GM12878 (cell line): ENCODE data around the gene PXT1. TPM values are rescaled to one million over a fixed set of nuclear protein-coding genes. Genes with fewer than 3 reads are reported as not detected.

Experiments used
- ATAC-seq: fragments of 200-7000 bp; cut with Tn5 transposase; 3 replicates; pipeline ENCODE4 v1.9.1; 2020; ENCODE audit warnings: mild to moderate bottlenecking, moderate library complexity
- BruUV-seq: library from RNA; stranded (reverse); fragments of 400-500 nt; replicated peaks from 2 replicates; lab custom pipeline; 2021; lab: Mats Ljungman, UMichigan
- CTCF ChIA-PET: fragments of 300-600 bp; sonication (Branson Sonifier 250); formaldehyde crosslinking; extraction: SDS; loops from one replicate; lab custom pipeline; 2021; ENCODE audit warnings: inconsistent platforms; lab: Yijun Ruan, JAX
- POLR2A ChIA-PET: fragments of 350-600 bp; formaldehyde crosslinking; extraction: SDS; loops from one replicate; lab custom pipeline; 2021; ENCODE audit warnings: inconsistent platforms; lab: Charles Lee
- RAD21 ChIA-PET: fragments of 300-600 bp; sonication (Branson Sonifier 250); formaldehyde crosslinking; loops from one replicate; lab custom pipeline; 2023; ENCODE audit warnings: antibody characterized with exemption; ENCODE audit not compliant: unreplicated experiment; lab: Charles Lee
- SMC1A ChIA-PET: fragments of 300-600 bp; sonication (Branson Sonifier 250); formaldehyde crosslinking; loops from one replicate; lab custom pipeline; 2023; ENCODE audit not compliant: unreplicated experiment, uncharacterized antibody; lab: Charles Lee
- DNase-seq: peaks from one replicate; pipeline ENCODE4 v3.0.0-alpha.2; 2011; ENCODE audit warnings: low read depth, low spot score
- FAIRE-seq: peaks from 3 replicates; lab custom pipeline; 2011; peaks lifted over from hg19 to GRCh38; lab: Jason Lieb, UNC
- H2AFZ ChIP-seq: 2 replicates; pipeline ENCODE4 v1.6.0; 2011; ENCODE audit warnings: low read depth, low read length, control low read depth; ENCODE audit not compliant: control insufficient read depth
- H3K27ac ChIP-seq: 2 replicates; pipeline ENCODE4 v1.5.1; 2011; ENCODE audit warnings: control low read depth; ENCODE audit not compliant: control insufficient read depth, insufficient read depth
- H3K27me3 ChIP-seq, 2 experiments: replicated peaks in 1 of 2; 2 replicates each; pipeline versions ENCODE4 v1.6.0 to v1.6.1; 2011; ENCODE audit warnings: low read length in 1 of 2; ENCODE audit not compliant: control insufficient read depth in 2 of 2, insufficient read depth in 2 of 2
- H3K36me3 ChIP-seq, 2 experiments: 2 replicates each; pipeline ENCODE4 v1.5.1; 2011; ENCODE audit warnings: low read length in 1 of 2; ENCODE audit not compliant: control insufficient read depth in 2 of 2, insufficient read depth in 2 of 2
- H3K4me1 ChIP-seq: 2 replicates; pipeline ENCODE4 v1.6.1; 2011; ENCODE audit warnings: mild to moderate bottlenecking, low read length, moderate library complexity, mixed read lengths; ENCODE audit not compliant: control insufficient read depth, insufficient read depth
- H3K4me2 ChIP-seq: 2 replicates; pipeline ENCODE4 v1.6.0; 2011; ENCODE audit warnings: control low read depth; ENCODE audit not compliant: control insufficient read depth, insufficient read depth
- H3K4me3 ChIP-seq: fragments of 200-600 bp; sonication (generic); 2 replicates; pipeline ENCODE4 v1.5.1; 2016
- H3K79me2 ChIP-seq: 2 replicates; pipeline ENCODE4 v1.6.0; 2011; ENCODE audit warnings: low read length; ENCODE audit not compliant: control insufficient read depth, insufficient read depth
- H3K9ac ChIP-seq: 2 replicates; pipeline ENCODE4 v1.8.0; 2011; ENCODE audit warnings: low read length, control low read depth, mixed read lengths; ENCODE audit not compliant: control insufficient read depth, insufficient read depth
- H3K9me3 ChIP-seq: replicated peaks from 3 replicates; pipeline ENCODE4 v1.5.1; 2011; ENCODE audit warnings: mild to moderate bottlenecking, low read length; ENCODE audit not compliant: control insufficient read depth, insufficient read depth
- H4K20me1 ChIP-seq: 2 replicates; pipeline ENCODE4 v1.6.0; 2011; ENCODE audit not compliant: control insufficient read depth, insufficient read depth
- BCL11A ChIP-seq: IDR thresholded peaks from 2 replicates; pipeline ENCODE4 v1.6.1; 2011; ENCODE audit warnings: low read depth, low read length
- GATAD2B ChIP-seq: fragments of 450-650 bp; conservative IDR thresholded peaks from 2 replicates; pipeline ENCODE4 v1.6.1; 2017; ENCODE audit warnings: low read depth, mild to moderate bottlenecking, moderate library complexity
- IKZF1 ChIP-seq: fragments of 450-650 bp; conservative IDR thresholded peaks from 2 replicates; pipeline ENCODE4 v1.6.1; 2017; ENCODE audit warnings: antibody characterized with exemption, mild to moderate bottlenecking
- MEF2B ChIP-seq: fragments of 450-650 bp; IDR thresholded peaks from 2 replicates; pipeline ENCODE4 v1.6.1; 2018; ENCODE audit warnings: mild to moderate bottlenecking, moderate library complexity; ENCODE audit not compliant: partially characterized antibody, poor library complexity, severe bottlenecking
- NBN ChIP-seq: fragments of 450-650 bp; IDR thresholded peaks from 2 replicates; pipeline ENCODE4 v1.6.1; 2016
- ZNF384 ChIP-seq: IDR thresholded peaks from 2 replicates; pipeline ENCODE4 v1.6.1; 2012; ENCODE audit warnings: low read depth, mild to moderate bottlenecking, low read length, improper control_type of control experiment, borderline replicate concordance
- ZNF687 ChIP-seq: fragments of 450-650 bp; IDR thresholded peaks from 2 replicates; pipeline ENCODE4 v1.6.1; 2017; ENCODE audit warnings: mild to moderate bottlenecking, moderate library complexity
- WGBS: methylation state at CpG from one replicate; pipeline ENCODE4 v1.1.6; 2016; ENCODE audit warnings: low lambda C conversion rate; ENCODE audit not compliant: insufficient replicate concordance, insufficient coverage; ENCODE audit errors: missing lambda C conversion rate; 5-methylcytosine and 5-hydroxymethylcytosine counted together
- in situ Hi-C: fragments of 300-500 bp; cut with MboI; formaldehyde crosslinking; loops from 9 replicates; pipeline ENCODE4 v1.14.3; 2018; ENCODE audit warnings: mixed read lengths
- intact Hi-C: fragments of 100-400 bp; cut with micrococcal nuclease; formaldehyde crosslinking; loops from one replicate; pipeline ENCODE4 v1.14.2; 2022; ENCODE audit not compliant: unreplicated experiment
- polyA plus RNA-seq, 11 experiments: library from polyadenylated mRNA; depleted of rRNA in 4 of 11; unstranded in 6 of 11; stranded (reverse) in 5 of 11; fragments of >200 nt; fragmentation: Nextera tagmentation in 4 of 11; fragmentation: Illumina TruSeq in 1 of 11; extraction: Ambion mirVana in 4 of 11; extraction: Trizol in 1 of 11; gene quantifications; 1 replicate in 1 of 11; 2 replicates in 10 of 11; pipeline versions ENCODE4 v1.2.1 to v1.2.3, GENCODE V29; 2011 to 2016; ENCODE audit warnings: inconsistent platforms in 2 of 11, missing spikeins in 2 of 11, low read depth in 1 of 11
- total RNA-seq, 4 experiments: library from RNA; depleted of rRNA in 3 of 4; stranded (reverse); fragments of >200 nt in 3 of 4; fragmentation: Illumina TruSeq in 1 of 4; extraction: Trizol in 1 of 4; gene quantifications; 2 replicates each; pipeline versions ENCODE4 v1.2.1 to v1.2.3, GENCODE V29; 2013 to 2021
- TF ChIP-seq, protein P1 (sequence below): fragments of 450-650 bp; IDR thresholded peaks from 2 replicates; pipeline ENCODE4 v1.6.1; 2016; ENCODE audit warnings: mild to moderate bottlenecking

Gene PXT1
- total and polyA plus RNA-seq, 10 of the 15 experiments (the other 5 are each of a cell fraction or from before 2014, with no cell fraction given): 0.27 to 2.9 (median 0.50) TPM

- FAIRE-seq (no peak), ATAC-seq (no peak), DNase-seq (no peak)
- H3K27ac ChIP-seq: no peak overlapping the region
- no peaks in the 10 kb centered on the region for H4K20me1 ChIP-seq
- BruUV-seq: no TSS peak
- H2AFZ ChIP-seq: no peak overlapping the region
- TF ChIP-seq MEF2B: no peak
- H3K9ac ChIP-seq: no peak overlapping the region
- intact Hi-C loops: no loop called here
- POLR2A ChIA-PET: interaction anchor here (0.6 kb wide), 1 partner anchor 13 kb away, joined by 3 read pairs; no protein-coding TSS in a partner anchor
- H3K9me3 ChIP-seq: no peaks in the 10 kb centered on the region
- H3K27me3 ChIP-seq: no peaks in the 10 kb centered on the region
- no peaks in the 10 kb centered on the region; a peak in 1 of 4 replicates for H3K36me3 ChIP-seq
- 96% methylated on average over 3 of the region's 3 CpGs for WGBS
- peaks cover 26% of the 10 kb centered on the region for H3K4me1 ChIP-seq
- H3K4me3 ChIP-seq: no peak overlapping the region
- SMC1A ChIA-PET: interaction anchor here (0.6 to 19.6 kb wide), 4 partner anchors 9 to 156 kb away, joined by 3 to 386 read pairs (median 96); partner anchors contain the start of gene BNIP5
- RAD21 ChIA-PET: interaction anchor here (1.2 to 1.6 kb wide), 2 partner anchors 27 to 62 kb away, joined by 3 read pairs; no protein-coding TSS in a partner anchor
- CTCF ChIA-PET: no interaction called here
- H3K79me2 ChIP-seq: no peaks in the 10 kb centered on the region
- in situ Hi-C loops: no loop called here
- no peak overlapping the region for H3K4me2 ChIP-seq
Observed at GRCh38 chr6:36367743-36368142, 74.9 kb downstream of the PXT1 start.

DNA sequence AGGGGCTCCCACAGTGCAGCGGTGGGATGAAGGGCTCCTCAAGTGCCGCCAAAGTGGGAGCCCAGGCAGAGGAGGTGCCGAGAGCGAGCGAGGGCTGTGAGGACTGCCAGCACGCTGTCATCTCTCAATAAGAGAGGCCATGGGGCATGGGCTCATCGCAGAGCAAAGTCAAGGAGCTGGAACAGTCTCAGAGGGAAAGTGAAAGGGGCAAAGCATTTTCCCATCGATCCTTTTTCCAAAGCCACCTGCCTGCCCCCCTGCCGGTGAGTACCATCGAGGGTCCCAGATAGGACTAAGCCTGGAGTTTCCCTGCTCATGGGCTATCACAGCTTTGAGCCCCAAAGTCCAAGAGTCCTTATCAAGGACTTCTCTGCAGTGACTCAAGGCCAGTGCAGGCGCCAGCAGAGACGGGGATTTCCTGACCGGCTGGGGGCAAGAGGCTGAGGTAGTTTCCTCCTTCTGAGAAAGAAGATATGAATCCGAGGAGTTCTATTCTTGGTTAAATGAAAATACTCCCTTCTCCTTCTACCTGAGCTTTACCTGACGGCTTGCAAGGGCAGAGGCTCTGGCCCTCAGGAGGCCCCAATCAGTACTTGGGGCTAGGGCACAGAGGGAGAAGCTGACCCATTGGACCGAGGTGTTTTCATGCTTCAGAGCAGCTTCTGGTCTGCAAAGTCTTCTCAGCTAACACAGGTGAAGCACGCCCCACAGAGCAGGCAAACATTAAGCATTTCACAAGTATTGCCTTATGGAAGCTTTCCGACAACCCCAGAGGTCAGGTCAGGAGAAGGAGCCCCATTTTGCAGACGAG is 77.8 kb downstream of the PXT1 start:
- Histone ChIP-seq H3K9me3 (no peaks in the 10 kb centered on the region), H2AFZ (peak overlapping the region; percentile 88), H3K27ac (peak overlapping the region; percentile 81), H3K4me1 (peaks cover 34% of the 10 kb centered on the region), H3K4me2 (peak overlapping the region; percentile 85), H3K79me2 (no peaks in the 10 kb centered on the region), H3K36me3 (no peaks in the 10 kb centered on the region; a peak in 1 of 4 replicates), H3K27me3 (no peaks in the 10 kb centered on the region), H3K9ac (peak overlapping the region; percentile 7; the same call in 1 of the 2 replicates), H4K20me1 (no peaks in the 10 kb centered on the region), H3K4me3 (no peak overlapping the region; the same call in 1 of the 2 replicates)
- intact Hi-C loops: no loop called here
- POLR2A ChIA-PET: interaction anchor here (0.5 to 2.2 kb wide), 9 partner anchors 9 to 223 kb away, joined by 3 to 8 read pairs (median 4); partner anchors contain the start of gene BNIP5
- SMC1A ChIA-PET: interaction anchor here (0.6 to 19.6 kb wide), 11 partner anchors 13 to 337 kb away, joined by 3 to 386 read pairs (median 4); partner anchors contain the start of genes BNIP5 and MAPK14
- WGBS: 14% methylated on average over 17 of the region's 19 CpGs
- CTCF ChIA-PET: interaction anchor here (0.6 to 17.3 kb wide), 8 partner anchors 13 to 400 kb away, joined by 3 to 483 read pairs (median 4); partner anchors contain the start of genes BNIP5 and ETV7
- in situ Hi-C loops: no loop called here
- RAD21 ChIA-PET: interaction anchor here (0.6 to 1.4 kb wide), 12 partner anchors 8 to 234 kb away, joined by 3 to 9 read pairs (median 4); partner anchors contain the start of gene BNIP5
- ATAC-seq: peak; percentile 84
- no TSS peak for BruUV-seq
- no peak for FAIRE-seq
- no peak for DNase-seq
- peak; percentile 65 for TF ChIP-seq ZNF687
- TF ChIP-seq IKZF1: peak; percentile 77
- TF ChIP-seq NBN: 0 out of 2 replicates have a peak, but pooled peaks have one; percentile 54
- TF ChIP-seq GATAD2B: peak; percentile 57
- TF ChIP-seq ZNF384: no peak
- TF ChIP-seq, protein P1, sequence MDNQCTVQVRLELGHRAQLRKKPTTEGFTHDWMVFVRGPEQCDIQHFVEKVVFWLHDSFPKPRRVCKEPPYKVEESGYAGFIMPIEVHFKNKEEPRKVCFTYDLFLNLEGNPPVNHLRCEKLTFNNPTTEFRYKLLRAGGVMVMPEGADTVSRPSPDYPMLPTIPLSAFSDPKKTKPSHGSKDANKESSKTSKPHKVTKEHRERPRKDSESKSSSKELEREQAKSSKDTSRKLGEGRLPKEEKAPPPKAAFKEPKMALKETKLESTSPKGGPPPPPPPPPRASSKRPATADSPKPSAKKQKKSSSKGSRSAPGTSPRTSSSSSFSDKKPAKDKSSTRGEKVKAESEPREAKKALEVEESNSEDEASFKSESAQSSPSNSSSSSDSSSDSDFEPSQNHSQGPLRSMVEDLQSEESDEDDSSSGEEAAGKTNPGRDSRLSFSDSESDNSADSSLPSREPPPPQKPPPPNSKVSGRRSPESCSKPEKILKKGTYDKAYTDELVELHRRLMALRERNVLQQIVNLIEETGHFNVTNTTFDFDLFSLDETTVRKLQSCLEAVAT: peak; percentile 28; the same call in 1 of the 2 replicates
- TF ChIP-seq BCL11A: no peak
